Measurements from ENCODE around the gene AMZ2. TPM values are rescaled to one million over a fixed set of nuclear protein-coding genes. Genes with fewer than 3 reads are reported as not detected.
"Not testable (repeated sequence)": the region's sequence is repeated elsewhere in the genome, so short reads cannot be mapped to it uniquely, and the experiment has no call there.

Gene AMZ2
- total and polyA plus RNA-seq, 2 donors from 2014 or later, result 48.6 to 90.9 TPM

DNA sequence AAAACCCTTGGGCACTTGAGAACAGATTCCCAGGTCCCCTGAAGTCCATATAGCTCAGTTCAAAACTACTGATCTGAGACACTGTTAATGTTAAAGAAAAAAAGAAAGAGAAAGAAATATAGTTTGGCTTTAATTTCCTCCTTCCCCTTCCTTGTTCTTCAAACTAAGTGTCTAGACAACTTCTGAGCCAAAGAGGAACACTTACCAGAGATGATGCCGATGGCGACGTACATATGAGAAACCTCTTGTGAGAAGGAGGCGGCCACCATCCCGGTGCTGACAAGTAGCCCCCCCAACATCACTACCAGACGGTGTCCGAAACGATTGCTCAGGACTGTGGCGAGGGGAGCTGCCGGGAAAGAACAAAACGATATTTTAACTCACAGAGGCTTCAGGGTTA, 25.9 kb downstream of the AMZ2 start:
- H3K36me3 ChIP-seq (ENCODE audit: control insufficient read depth in 2 of 3, insufficient read depth in 3 of 3, low read length in 3 of 3), result no peaks in the 10 kb centered on the region
- TF ChIP-seq, protein P1, sequence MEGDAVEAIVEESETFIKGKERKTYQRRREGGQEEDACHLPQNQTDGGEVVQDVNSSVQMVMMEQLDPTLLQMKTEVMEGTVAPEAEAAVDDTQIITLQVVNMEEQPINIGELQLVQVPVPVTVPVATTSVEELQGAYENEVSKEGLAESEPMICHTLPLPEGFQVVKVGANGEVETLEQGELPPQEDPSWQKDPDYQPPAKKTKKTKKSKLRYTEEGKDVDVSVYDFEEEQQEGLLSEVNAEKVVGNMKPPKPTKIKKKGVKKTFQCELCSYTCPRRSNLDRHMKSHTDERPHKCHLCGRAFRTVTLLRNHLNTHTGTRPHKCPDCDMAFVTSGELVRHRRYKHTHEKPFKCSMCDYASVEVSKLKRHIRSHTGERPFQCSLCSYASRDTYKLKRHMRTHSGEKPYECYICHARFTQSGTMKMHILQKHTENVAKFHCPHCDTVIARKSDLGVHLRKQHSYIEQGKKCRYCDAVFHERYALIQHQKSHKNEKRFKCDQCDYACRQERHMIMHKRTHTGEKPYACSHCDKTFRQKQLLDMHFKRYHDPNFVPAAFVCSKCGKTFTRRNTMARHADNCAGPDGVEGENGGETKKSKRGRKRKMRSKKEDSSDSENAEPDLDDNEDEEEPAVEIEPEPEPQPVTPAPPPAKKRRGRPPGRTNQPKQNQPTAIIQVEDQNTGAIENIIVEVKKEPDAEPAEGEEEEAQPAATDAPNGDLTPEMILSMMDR (IDR thresholded peaks at IDR 0.05; ENCODE audit: borderline replicate concordance, extremely low read depth, insufficient read depth), result no peak
- DNase-seq (no peak), FAIRE-seq (no peak)
- H3K9ac ChIP-seq (ENCODE audit: low read length in 3 of 3), result no peak overlapping the region
- intact Hi-C loops (cut with DNase I), result no loop called here
- no peak overlapping the region for H3K4me3 ChIP-seq (ENCODE audit: low read length in 3 of 3)
- H3K4me1 ChIP-seq (ENCODE audit: control insufficient read depth in 2 of 3, insufficient read depth in 2 of 3, low read depth in 1 of 3, low read length in 3 of 3), result no peaks in the 10 kb centered on the region
- H3K27me3 ChIP-seq (ENCODE audit: control insufficient read depth, insufficient read depth, low read length), result no peaks in the 10 kb centered on the region
- no peak overlapping the region for H3K27ac ChIP-seq (ENCODE audit: low read depth in 2 of 2, low read length in 2 of 2)
- H3K9me3 ChIP-seq (ENCODE audit: control insufficient read depth in 2 of 3, insufficient read depth in 1 of 3, low read length in 3 of 3), result no peaks in the 10 kb centered on the region

DNA sequence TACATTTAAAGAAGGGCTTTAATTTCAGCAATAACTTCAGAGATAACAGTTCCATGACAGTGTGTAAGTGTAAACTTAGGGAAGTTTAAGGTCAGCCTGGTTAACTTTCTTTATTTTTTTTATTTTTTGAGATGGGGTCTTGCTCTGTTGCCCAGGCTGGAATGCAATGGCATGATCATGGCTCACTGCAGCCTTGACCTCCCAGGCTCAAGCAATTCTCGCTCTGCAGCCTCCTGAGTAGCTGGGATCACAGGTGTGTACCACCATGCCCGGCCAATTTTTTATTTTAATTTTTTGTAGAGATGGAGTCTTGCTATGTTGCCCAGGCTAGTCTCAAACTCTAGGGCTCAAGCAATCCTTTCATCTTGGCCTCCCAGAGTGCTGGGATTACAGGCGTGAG, 28.5 kb downstream of the AMZ2 start:
- H3K4me3 ChIP-seq (ENCODE audit: low read length in 3 of 3); intact Hi-C loops (cut with DNase I); DNase-seq; H3K4me1 ChIP-seq (ENCODE audit: control insufficient read depth in 2 of 3, insufficient read depth in 2 of 3, low read depth in 1 of 3, low read length in 3 of 3); H3K27me3 ChIP-seq (ENCODE audit: control insufficient read depth, insufficient read depth, low read length); H3K36me3 ChIP-seq (ENCODE audit: control insufficient read depth in 2 of 3, insufficient read depth in 3 of 3, low read length in 3 of 3); H3K27ac ChIP-seq (ENCODE audit: low read depth in 2 of 2, low read length in 2 of 2); H3K9ac ChIP-seq (ENCODE audit: low read length in 3 of 3); H3K9me3 ChIP-seq (ENCODE audit: control insufficient read depth in 2 of 3, insufficient read depth in 1 of 3, low read length in 3 of 3); FAIRE-seq: not testable (repeated sequence)

DNA sequence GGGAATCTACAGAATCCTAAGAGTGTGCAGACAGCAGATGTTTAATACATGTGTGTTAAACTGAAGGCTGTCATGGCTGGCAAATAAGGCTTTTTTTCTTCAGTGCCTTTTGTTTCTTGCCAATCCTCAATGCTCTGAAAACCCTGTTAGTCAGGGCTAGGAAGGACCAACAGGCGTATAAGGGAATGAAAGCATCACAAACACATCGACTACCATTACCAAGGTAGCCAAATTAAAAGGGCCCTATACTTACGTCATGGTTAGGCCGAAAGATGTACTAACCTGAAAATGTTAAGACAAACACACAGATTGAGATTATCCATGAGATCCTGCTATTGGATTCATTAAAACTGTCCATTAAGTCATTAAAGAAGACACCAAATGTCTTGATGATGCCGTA, 30.0 kb downstream of the AMZ2 start:
- Histone ChIP-seq H3K9me3 (ENCODE audit: control insufficient read depth in 2 of 3, insufficient read depth in 1 of 3, low read length in 3 of 3) (no peaks in the 10 kb centered on the region), H3K9ac (ENCODE audit: low read length in 3 of 3) (no peak overlapping the region), H3K27ac (ENCODE audit: low read depth in 2 of 2, low read length in 2 of 2) (no peak overlapping the region), H3K27me3 (ENCODE audit: control insufficient read depth, insufficient read depth, low read length) (no peaks in the 10 kb centered on the region), H3K4me1 (ENCODE audit: control insufficient read depth in 2 of 3, insufficient read depth in 2 of 3, low read depth in 1 of 3, low read length in 3 of 3) (no peaks in the 10 kb centered on the region), H3K36me3 (ENCODE audit: control insufficient read depth in 2 of 3, insufficient read depth in 3 of 3, low read length in 3 of 3) (no peaks in the 10 kb centered on the region), H3K4me3 (ENCODE audit: low read length in 3 of 3) (no peak overlapping the region)
- intact Hi-C loops (cut with DNase I), result no loop called here
- no peak for FAIRE-seq
- TF ChIP-seq, protein P1 (IDR thresholded peaks at IDR 0.05; ENCODE audit: borderline replicate concordance, extremely low read depth, insufficient read depth), result no peak
- DNase-seq, result no peak

DNA sequence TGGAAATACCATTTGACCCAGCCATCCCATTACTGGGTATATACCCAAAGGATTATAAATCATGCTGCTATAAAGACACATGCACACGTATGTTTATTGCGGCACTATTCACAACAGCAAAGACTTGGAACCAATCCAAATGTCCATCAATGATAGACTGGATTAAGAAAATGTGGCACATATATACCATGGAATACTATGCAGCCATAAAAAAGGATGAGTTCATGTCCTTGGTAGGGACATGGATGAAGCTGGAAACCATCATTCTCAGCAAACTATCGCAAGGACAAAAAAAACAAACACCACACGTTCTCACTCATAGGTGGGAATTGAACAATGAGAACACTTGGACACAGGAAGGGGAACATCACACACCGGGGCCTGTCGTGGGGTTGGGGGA, 34.1 kb downstream of the AMZ2 start:
- FAIRE-seq; DNase-seq; H3K4me3 ChIP-seq (ENCODE audit: low read length in 3 of 3); H3K36me3 ChIP-seq (ENCODE audit: control insufficient read depth in 2 of 3, insufficient read depth in 3 of 3, low read length in 3 of 3); intact Hi-C loops (cut with DNase I); H3K27ac ChIP-seq (ENCODE audit: low read depth in 2 of 2, low read length in 2 of 2); H3K9ac ChIP-seq (ENCODE audit: low read length in 3 of 3); H3K4me1 ChIP-seq (ENCODE audit: control insufficient read depth in 2 of 3, insufficient read depth in 2 of 3, low read depth in 1 of 3, low read length in 3 of 3); H3K27me3 ChIP-seq (ENCODE audit: control insufficient read depth, insufficient read depth, low read length); H3K9me3 ChIP-seq (ENCODE audit: control insufficient read depth in 2 of 3, insufficient read depth in 1 of 3, low read length in 3 of 3): not testable (repeated sequence)

DNA sequence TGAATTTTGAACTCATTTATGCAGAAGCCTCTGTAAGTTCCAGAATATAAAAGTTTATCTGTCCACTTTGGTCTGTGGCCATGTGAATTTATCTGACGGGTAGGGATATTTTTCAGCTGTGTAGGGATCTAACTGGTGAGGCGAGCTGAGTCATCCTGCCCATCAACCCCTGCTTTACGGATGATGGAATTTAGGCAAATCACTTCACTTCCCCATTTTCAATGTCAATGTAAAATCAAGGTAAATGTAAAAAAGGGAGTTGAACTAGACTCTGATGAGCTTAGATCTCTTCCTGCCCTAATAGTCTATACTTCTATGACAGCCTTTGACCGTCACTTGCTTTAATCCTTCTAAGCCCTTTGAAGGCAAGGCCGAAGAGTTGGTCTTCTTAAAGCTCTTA, 40.5 kb downstream of the AMZ2 start:
- H3K4me3 ChIP-seq (ENCODE audit: low read length in 3 of 3), result no peak overlapping the region
- TF ChIP-seq, protein P1 (IDR thresholded peaks at IDR 0.05; ENCODE audit: borderline replicate concordance, extremely low read depth, insufficient read depth), result no peak
- no peak overlapping the region for H3K9ac ChIP-seq (ENCODE audit: low read length in 3 of 3)
- DNase-seq (no peak), FAIRE-seq (no peak)
- H3K27ac ChIP-seq (ENCODE audit: low read depth in 2 of 2, low read length in 2 of 2), result no peak overlapping the region
- no peaks in the 10 kb centered on the region for H3K36me3 ChIP-seq (ENCODE audit: control insufficient read depth in 2 of 3, insufficient read depth in 3 of 3, low read length in 3 of 3)
- peaks cover 0 to 6% (median 0%) of the 10 kb centered on the region in 3 donors for H3K4me1 ChIP-seq (ENCODE audit: control insufficient read depth in 2 of 3, insufficient read depth in 2 of 3, low read depth in 1 of 3, low read length in 3 of 3)
- intact Hi-C loops (cut with DNase I), result no loop called here
- H3K9me3 ChIP-seq (ENCODE audit: control insufficient read depth in 2 of 3, insufficient read depth in 1 of 3, low read length in 3 of 3), result no peaks in the 10 kb centered on the region
- peaks cover 10% of the 10 kb centered on the region for H3K27me3 ChIP-seq (ENCODE audit: control insufficient read depth, insufficient read depth, low read length)
